ENCODE data around the gene CRTAC1. TPM values are rescaled to one million over a fixed set of nuclear protein-coding genes. Genes with fewer than 3 reads are reported as not detected.

CRTAC1 gene
- total and polyA plus RNA-seq, 11 donors = 0.38 to 8.6 (median 1.7) TPM

DNA sequence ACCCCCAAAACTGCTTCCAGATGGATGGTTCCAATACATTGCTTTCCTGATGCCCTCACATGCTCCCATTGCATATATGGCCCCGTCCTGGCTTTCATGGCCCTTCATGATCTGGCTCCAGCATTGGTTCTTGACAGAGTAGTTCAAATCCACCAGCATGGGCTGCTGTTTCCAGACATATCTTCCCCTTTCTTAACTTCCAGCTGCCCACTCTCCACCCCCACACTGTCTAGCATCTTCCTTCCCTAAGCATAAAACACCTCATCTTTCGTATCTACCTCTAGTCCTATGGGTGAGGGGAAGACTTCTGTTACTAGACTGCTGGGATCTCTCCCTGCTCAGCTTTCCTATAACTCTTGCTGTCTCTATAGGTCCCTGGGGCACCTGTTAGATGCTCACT lies 194.0 kb downstream of the CRTAC1 start:
- ATAC-seq = no peak
- Histone ChIP-seq H3K27me3 (peaks cover 0 to 18% (median 0%) of the 10 kb centered on the region in 9 donors), H3K4me3 (no peak overlapping the region), H3K4me1 (peaks cover 0 to 11% (median 3%) of the 10 kb centered on the region in 12 donors), H3K9me3 (no peaks in the 10 kb centered on the region), H3K27ac (no peak overlapping the region), H3K36me3 (no peaks in the 10 kb centered on the region)
- 74 to 80% (median 79%) methylated on average over 2 of the region's 2 CpGs for WGBS, 4 donors
- intact Hi-C loops (cut with DNase I) = no loop called here
- DNase-seq = no peak
- no peak for TF ChIP-seq POLR2A (IDR thresholded peaks at IDR 0.05)
- TF ChIP-seq, protein P1, sequence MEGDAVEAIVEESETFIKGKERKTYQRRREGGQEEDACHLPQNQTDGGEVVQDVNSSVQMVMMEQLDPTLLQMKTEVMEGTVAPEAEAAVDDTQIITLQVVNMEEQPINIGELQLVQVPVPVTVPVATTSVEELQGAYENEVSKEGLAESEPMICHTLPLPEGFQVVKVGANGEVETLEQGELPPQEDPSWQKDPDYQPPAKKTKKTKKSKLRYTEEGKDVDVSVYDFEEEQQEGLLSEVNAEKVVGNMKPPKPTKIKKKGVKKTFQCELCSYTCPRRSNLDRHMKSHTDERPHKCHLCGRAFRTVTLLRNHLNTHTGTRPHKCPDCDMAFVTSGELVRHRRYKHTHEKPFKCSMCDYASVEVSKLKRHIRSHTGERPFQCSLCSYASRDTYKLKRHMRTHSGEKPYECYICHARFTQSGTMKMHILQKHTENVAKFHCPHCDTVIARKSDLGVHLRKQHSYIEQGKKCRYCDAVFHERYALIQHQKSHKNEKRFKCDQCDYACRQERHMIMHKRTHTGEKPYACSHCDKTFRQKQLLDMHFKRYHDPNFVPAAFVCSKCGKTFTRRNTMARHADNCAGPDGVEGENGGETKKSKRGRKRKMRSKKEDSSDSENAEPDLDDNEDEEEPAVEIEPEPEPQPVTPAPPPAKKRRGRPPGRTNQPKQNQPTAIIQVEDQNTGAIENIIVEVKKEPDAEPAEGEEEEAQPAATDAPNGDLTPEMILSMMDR (IDR thresholded peaks at IDR 0.05) = no peak

DNA sequence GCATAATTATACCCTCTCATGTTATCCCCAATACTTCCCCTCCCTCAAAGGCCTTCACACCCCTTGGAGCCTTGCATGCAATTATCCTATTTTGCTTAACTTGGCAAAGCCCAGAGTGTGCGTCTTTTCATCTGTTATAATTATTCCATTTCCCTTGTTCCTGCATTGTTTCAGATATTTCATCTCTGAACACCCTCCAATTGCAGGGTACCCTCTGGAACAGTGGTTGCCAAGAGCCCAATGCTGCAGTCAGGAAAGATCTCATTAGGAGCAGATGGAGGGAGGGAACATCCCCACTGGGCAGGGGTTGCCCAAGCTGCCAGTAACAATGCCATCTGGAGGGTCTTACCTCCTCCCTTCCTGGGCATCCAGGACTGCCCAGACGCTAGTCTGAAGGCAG lies 199.2 kb downstream of the CRTAC1 start:
- intact Hi-C loops (cut with DNase I) = no loop called here
- no peaks in the 10 kb centered on the region for H3K4me1 ChIP-seq
- WGBS, 4 donors = 60 to 78% (median 68%) methylated on average over 2 of the region's 2 CpGs
- DNase-seq = no peak
- no peak for ATAC-seq
- no peak overlapping the region for H3K4me3 ChIP-seq
- TF ChIP-seq POLR2A (IDR thresholded peaks at IDR 0.05) = no peak
- TF ChIP-seq, protein P1 (IDR thresholded peaks at IDR 0.05) = no peak
- H3K27ac ChIP-seq = no peak overlapping the region
- H3K27me3 ChIP-seq = peaks cover 0 to 24% (median 0%) of the 10 kb centered on the region in 9 donors
- no peaks in the 10 kb centered on the region for H3K9me3 ChIP-seq
- no peaks in the 10 kb centered on the region for H3K36me3 ChIP-seq

GRCh38 chr10:97830064-97830463 lies 200.4 kb downstream of the CRTAC1 start:
- H3K36me3 ChIP-seq = no peaks in the 10 kb centered on the region
- ATAC-seq = no peak
- H3K27ac ChIP-seq = no peak overlapping the region
- 23 to 33% (median 27%) methylated on average over 3 of the region's 3 CpGs for WGBS, 4 donors
- TF ChIP-seq, protein P1 (IDR thresholded peaks at IDR 0.05) = no peak
- TF ChIP-seq POLR2A (IDR thresholded peaks at IDR 0.05) = no peak
- no peaks in the 10 kb centered on the region for H3K9me3 ChIP-seq
- H3K27me3 ChIP-seq = peaks cover 0 to 24% (median 0%) of the 10 kb centered on the region in 9 donors
- intact Hi-C loops (cut with DNase I) = no loop called here
- H3K4me1 ChIP-seq = no peaks in the 10 kb centered on the region
- no peak for DNase-seq
- no peak overlapping the region for H3K4me3 ChIP-seq

GRCh38 chr10:97828721-97829120 lies 201.7 kb downstream of the CRTAC1 start:
- ATAC-seq (no peak), DNase-seq (no peak)
- intact Hi-C loops (cut with DNase I) = no loop called here
- H3K27ac ChIP-seq = no peak overlapping the region
- peaks cover 0 to 20% (median 0%) of the 10 kb centered on the region in 9 donors for H3K27me3 ChIP-seq
- no peak for TF ChIP-seq POLR2A (IDR thresholded peaks at IDR 0.05)
- TF ChIP-seq, protein P1 (IDR thresholded peaks at IDR 0.05) = no peak
- WGBS, 4 donors = 75 to 90% (median 84%) methylated on average over 2 of the region's 2 CpGs
- no peaks in the 10 kb centered on the region for H3K4me1 ChIP-seq
- H3K9me3 ChIP-seq = no peaks in the 10 kb centered on the region
- H3K36me3 ChIP-seq = no peaks in the 10 kb centered on the region
- no peak overlapping the region for H3K4me3 ChIP-seq

Data from heart left ventricle (tissue), 16 donors.